HG03175 (cell line): Measurements from ENCODE around the gene PLXNA3.
"Not testable (repeated sequence)": the region's sequence is repeated elsewhere in the genome, so short reads cannot be mapped to it uniquely, and the experiment has no call there.

Source experiments
- ATAC-seq: cut with Tn5 transposase; IDR thresholded peaks from one replicate; pipeline ENCODE4 v1.9.1; 2021; ENCODE audit warnings: mild to moderate bottlenecking, moderate library complexity; ENCODE audit not compliant: unreplicated experiment

PLXNA3 gene

DNA sequence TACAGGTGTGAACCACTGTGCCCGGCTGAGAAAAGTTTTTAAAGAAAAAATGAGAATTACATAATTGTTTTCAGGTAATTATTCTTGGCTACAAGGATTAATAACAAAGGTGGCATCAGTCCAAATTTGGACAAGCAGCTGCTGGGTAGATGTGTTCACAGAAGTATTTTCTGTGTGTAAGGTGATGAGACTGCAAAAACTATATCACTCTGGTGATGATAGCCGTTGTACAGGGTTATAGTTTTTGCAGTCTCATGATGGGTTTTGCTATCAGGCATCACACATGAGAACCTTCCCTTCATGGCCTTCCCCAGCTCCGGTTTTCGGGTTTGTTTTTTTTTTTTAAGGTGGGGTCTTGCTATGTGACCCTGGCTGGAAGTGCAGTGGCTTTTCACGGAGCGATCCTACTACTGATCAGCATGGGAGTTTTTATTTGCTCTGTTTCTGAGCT lies 37.4 kb downstream of the PLXNA3 start:
- no peak for ATAC-seq

DNA sequence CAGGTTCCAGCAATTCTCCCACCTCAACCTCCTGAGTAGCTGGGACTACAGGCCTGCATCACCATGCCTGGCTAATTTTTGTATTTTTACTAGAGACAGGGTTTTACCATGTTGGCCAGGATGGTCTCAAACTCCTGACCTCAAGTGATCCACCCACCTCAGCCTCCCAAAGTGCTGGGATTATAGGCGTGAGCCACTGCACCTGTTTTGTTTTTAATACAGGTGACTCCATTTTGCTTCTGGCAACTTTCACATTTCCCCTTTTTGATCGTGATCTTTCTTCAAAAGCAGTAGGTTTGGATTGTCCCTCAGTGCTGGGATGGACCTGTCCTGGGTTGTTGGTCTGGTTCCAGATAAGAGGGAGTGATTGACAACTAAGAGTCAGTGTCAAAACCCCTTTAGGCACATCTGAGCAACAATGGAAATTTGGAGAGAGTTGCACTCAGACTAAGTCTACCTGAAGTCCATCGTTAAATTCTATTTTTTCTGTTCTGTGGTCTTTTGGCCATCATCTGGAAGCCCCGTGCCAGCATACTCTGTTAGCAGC lies 38.6 kb downstream of the PLXNA3 start:
- not testable (repeated sequence) for ATAC-seq

DNA sequence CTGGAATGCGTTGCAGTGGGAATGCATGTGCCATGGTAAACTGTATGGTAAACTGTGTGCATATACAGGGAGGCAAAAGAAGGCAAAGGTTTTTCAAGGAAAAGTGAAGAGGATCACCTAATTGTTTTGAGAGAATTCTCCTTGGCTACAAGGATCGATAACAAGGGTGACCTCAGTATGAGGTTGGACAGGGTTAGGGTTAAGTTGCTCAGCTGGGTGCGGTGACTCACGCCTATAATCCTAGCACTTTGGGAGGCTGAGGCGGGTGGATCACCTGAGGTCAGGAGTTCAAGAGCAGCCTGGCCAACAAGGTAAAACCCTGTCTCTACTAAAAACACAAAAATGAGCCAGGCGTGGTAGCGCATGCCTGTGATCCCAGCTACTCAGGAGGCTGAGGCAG lies 43.3 kb downstream of the PLXNA3 start:
- not testable (repeated sequence) for ATAC-seq

DNA sequence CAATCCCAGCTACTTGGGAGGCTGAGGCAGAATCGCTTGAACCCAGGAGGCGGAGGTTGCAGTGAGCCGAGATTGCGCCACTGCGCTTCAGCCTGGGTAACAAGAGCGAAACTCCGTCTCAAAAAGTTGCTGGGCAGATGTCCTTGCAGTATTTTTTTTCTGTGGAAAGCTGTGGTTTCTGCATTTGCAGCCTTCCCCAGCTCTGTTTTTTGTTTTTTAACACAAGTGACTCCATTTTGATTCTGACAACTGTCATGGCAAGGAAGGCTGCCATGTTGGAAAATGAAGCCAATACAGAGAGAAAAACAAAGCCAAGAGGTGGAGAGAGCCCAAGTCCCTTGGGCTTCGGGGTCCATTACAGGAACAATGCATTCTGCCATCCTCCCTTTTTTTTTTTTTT lies 44.0 kb downstream of the PLXNA3 start:
- no peak for ATAC-seq

DNA sequence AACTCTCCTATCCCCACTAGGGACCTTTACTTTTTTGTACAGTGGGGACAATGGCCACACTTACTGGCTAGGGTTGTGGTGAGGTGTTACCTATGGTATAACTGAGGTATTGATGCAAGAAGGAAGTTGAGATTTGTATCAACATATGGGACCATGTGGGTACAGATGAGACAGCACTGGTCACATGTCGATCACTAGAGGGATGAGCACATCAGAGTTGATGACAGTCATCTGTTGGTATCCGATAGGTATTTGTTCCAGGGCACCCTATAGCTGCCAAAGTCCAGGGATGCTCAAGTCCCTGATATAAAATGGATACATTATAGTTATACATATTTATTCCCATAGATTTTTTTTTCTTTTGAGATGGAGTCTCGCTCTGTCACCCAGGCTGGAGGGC lies 44.9 kb downstream of the PLXNA3 start:
- ATAC-seq, result no peak

DNA sequence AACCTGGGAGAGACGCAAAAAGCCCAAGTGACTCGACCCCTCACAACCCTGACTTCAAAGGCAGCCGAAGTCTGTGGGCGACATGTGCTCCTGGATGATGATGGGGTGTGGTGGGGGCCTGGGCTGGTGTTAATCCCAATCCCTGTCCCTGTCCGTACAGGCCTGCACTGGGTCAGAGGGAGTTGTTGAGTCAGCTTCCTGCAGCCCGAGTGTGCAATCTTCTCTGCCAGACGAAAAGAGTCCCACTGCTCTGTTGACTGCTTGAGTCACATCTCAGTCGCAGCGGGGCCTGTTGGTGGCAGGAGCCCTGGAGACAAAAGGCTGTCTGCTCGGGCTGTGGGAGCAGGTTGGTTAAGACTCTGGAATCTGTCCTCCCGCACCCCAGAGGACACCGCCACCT lies 47.7 kb downstream of the PLXNA3 start:
- no peak for ATAC-seq

GRCh38 chrX:154506483-154507332 lies 48.6 kb downstream of the PLXNA3 start:
- no peak for ATAC-seq

DNA sequence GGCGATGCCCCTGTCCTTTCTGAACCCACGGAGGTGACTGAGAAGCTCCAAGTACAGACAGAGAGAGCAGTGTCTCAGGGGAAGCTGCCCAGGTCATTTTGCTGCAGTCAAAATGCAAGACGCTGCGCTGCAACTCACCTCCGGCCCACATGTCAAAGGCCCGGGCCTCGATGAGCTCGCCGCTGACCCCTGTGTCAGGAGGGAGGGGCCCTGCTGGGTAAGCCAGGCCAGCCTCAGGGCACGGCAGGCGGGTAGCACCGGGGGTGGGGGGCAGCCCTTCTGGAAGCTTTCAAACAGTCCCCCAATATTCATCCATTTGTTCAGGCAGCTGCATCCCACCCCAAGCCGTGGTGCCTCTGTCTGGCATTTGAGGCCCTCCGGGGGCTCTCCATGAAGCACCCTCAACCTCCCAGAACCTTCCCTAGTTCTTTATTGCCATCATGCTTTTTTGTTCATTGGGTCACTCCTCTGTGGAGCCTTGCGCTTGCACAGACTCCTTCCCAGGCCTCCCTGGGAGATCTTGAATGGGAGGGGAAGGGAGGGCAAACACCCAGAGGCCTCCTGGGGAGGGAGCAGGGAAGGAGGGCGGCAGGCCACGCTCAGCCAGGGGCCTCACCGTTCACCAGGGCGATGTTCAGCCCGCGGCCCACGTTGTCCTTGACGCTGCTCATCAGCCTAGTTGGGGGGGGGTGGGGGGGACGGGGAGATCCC lies 49.7 kb downstream of the PLXNA3 start:
- no peak for ATAC-seq

DNA sequence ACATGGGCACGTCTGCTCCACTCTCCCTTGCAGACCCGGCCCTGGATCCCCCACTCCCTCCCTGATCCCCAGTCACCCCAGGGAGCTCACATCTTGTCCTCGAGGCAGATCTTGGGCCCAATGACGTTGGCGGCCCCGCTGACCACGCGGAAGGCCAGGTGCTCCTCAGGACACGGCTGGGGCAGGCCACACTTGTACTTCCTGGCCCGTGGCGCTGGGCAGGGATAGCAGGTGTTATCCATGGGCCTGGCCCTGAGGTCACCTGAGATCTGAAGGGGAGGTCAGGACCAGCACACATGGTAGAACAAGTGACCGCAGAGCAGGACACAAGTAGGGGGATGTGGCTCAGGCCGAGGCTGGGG lies 50.3 kb downstream of the PLXNA3 start:
- no peak for ATAC-seq

GRCh38 chrX:154509455-154509854 lies 51.4 kb downstream of the PLXNA3 start:
- no peak for ATAC-seq

GRCh38 chrX:154511761-154512160 lies 53.7 kb downstream of the PLXNA3 start:
- no peak for ATAC-seq

DNA sequence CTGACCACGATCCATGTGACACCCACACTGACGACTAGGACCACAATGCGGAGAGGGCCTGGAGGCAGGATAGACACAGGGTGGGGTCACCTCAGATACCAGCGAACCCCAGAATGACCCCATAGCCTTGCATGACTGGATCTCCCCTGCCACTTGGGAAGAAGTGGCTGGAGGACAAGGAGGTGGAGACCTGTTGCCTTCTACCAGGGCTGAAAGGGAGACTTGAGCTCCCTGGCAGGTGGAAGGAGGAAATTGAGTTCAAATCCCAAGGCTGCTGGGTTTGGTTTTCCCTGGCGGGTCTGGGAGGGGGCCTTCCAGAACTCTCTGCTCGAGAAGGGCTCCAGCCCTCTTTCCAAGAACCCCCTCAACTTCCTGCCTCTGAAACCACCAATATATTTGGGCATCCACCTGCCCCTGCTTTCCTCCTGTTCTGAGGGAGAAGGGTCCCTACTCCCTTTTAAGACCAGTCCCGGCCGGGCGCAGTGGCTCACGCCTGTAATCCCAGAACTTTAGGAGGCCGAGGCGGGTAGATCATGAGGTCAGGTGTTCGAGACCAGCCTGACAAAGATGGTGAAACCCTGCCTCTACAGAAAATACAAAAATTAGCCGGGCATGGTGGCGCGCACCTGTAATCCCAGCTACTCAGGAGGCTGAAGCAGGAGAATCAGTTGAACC lies 54.9 kb downstream of the PLXNA3 start:
- ATAC-seq, result no peak

GRCh38 chrX:154513716-154514115 lies 55.6 kb downstream of the PLXNA3 start:
- ATAC-seq, result no peak

DNA sequence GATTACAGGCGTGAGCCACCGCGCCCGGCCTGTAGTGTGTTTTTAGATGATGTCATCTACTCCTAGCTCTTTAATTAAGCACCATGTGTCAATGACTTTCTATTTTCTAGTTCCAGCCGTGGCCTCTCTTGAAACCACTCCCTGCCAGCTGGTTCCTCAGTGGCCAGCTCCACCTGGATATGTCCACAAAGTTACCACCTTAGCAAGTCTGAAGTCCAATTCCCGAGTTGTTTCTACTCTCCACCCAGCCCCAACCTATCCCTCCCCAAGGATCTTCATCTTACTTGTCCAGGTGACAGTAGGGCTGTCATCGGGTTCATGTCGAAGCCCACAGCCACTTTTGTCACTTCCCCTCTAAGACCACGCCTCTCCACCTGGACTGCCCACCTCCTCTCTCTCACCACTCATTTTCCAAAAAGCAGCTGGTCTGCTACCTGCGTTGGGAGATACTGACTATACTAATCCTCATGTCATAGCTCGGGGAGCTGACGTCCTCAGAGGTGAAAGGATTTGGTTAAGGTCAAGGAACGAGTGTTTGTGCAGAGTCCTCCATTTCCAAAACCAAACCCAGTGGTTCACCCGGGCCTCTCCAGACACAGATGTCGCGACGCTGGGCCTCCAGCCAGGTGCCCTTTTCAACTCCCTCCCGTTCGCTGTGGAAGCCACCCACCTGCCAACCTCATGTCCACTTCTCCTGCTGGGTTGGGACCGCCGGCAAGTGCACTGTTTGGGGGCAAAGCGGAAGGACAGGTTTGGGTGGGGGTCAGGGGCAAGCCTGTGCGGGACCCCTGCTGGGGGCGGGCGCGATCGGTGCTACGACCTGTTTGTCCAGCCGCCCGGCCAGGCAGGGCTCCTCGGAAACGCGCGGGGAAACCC lies 57.2 kb downstream of the PLXNA3 start:
- ATAC-seq, result peak; percentile 3

- peak; percentile 93 for ATAC-seq
Observed at GRCh38 chrX:154515966-154516655, 58.0 kb downstream of the PLXNA3 start, which contains the start of gene FAM3A. Gene FAM3A, minus strand, starts transcription at chrX:154516232. Its CDS starts 460 bp downstream, at chrX:154515772.

- ATAC-seq, result no peak
Observed at GRCh38 chrX:154516656-154517100, 58.6 kb downstream of the PLXNA3 start.

DNA sequence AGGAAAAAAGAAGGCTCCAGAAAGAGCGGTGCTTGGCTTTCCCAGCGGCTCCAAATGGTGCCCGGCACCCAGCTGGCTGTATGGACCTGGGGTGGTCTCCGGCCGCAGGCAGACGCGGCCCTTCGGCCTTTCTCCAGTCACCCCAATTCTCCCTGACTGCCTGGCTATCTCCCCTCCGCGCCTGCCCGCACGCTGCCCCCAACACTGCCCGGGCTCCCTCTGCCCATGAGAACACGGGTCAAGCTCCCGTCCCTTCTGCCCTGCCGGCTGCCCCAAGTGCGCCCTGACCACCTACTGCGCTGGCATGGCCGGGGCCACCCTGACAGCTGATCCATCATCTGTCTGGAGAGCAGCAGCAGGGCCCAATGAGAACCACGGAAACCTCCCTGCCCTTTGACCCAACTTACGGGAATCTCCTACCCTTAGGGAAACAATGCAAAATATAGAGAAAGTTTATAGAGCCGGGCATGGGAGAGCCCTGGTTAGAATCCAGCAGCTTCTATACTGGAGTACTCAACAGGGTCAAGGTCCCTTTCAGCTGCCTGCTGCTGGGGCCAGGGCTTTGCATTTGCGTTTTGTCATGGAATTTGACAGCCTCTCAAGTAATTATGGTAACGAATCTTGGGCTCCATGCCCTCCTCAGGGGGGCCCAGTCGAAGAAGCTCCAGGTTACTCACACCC lies 59.2 kb downstream of the PLXNA3 start:
- no peak for ATAC-seq

DNA sequence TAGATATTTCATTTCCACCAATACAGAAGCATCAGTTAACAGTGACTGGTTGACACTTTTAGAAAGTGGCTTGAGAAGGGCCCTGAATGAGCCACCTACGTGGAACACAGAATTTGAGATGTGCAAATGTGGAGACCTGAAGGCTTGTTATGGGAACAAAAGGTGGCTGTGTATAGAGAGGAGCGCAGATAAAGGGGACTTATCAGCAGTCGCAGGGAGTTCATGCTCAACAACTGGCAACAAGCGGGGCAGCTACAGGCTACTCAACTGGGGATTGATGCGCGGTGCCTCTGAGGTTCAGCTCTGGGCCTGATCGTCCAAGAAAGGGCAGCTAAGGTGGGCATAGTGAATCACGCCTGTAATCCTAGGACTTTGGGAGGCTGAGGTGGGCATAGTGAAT lies 61.3 kb downstream of the PLXNA3 start:
- no peak for ATAC-seq
